Left lung (tissue), 10 donors: ENCODE measurements around the gene CCDC33. TPM values are rescaled to one million over a fixed set of nuclear protein-coding genes. Genes with fewer than 3 reads are reported as not detected.
A peak's percentile ranks its signal among the peaks of the same experiment; 100 is the strongest.

Source experiments
- ATAC-seq: fragments of 200-7000 bp; cut with Tn5 transposase; one replicate; pipeline ENCODE4 v1.9.1; 2020; ENCODE audit warnings: moderate library complexity
- DNase-seq, 4 donors: peaks; one replicate each; pipeline ENCODE4 v3.0.0-alpha.2; 2013 to 2020
- H3K27ac ChIP-seq, 2 donors: fragments of 200-600 bp; sonication (generic) in 1 of 2; one replicate each; pipeline versions ENCODE4 v1.5.0 to v1.8.0; 2020 to 2021
- H3K27me3 ChIP-seq, 2 donors: fragments of 200-600 bp; sonication (generic) in 1 of 2; one replicate each; pipeline versions ENCODE4 v1.5.0 to v1.8.0; 2020 to 2021
- H3K36me3 ChIP-seq, 2 donors: fragments of 200-600 bp; sonication (generic) in 1 of 2; one replicate each; pipeline versions ENCODE4 v1.5.0 to v1.8.0; 2020 to 2021
- H3K4me1 ChIP-seq, 2 donors: fragments of 200-600 bp; one replicate each; pipeline ENCODE4 v1.8.0; 2021
- H3K4me3 ChIP-seq, 2 donors: fragments of 200-600 bp; sonication (generic) in 1 of 2; one replicate each; pipeline versions ENCODE4 v1.5.0 to v1.8.0; 2020 to 2021; ENCODE audit warnings: mild to moderate bottlenecking in 1 of 2
- H3K9me3 ChIP-seq, 2 donors: fragments of 200-600 bp; sonication (generic) in 1 of 2; one replicate each; pipeline versions ENCODE4 v1.5.0 to v1.8.0; 2020 to 2021
- intact Hi-C, 2 donors: fragments of 100-400 bp; cut with DNase I; formaldehyde crosslinking; loops; one replicate each; pipeline versions ENCODE4 v1.11.2 to v1.14.2; 2022
- polyA plus RNA-seq, 6 donors: library from polyadenylated mRNA; unstranded; fragments of 120-200 nt; gene quantifications; one replicate each; pipeline ENCODE4 v1.2.1, GENCODE V29; 2013; ENCODE audit not compliant: insufficient read length in 6 of 6
- total RNA-seq, 2 donors: library from RNA; stranded (reverse); fragmentation: NEBNext Ultra II Directional; extraction: Animal tissue kit (Norgen Biotek cat#: 25700); gene quantifications; one replicate each; pipeline ENCODE4 v1.2.1, GENCODE V29; 2021
- TF ChIP-seq, protein P1 (sequence below), 2 donors: fragments of 200-600 bp; sonication (generic) in 1 of 2; IDR thresholded peaks; one replicate each; pipeline versions ENCODE4 v1.5.0 to v1.8.0; 2021; ENCODE audit warnings: antibody characterized with exemption in 2 of 2
- donor health status: DM: no; HTN: yes; CAD: no.
- donor health status: DM: no; HTN: no; CAD: no.

CCDC33 gene
- total and polyA plus RNA-seq, 8 donors: 1.00 to 3.2 (median 1.9) TPM; not detected in 1

- TF ChIP-seq, protein P1, sequence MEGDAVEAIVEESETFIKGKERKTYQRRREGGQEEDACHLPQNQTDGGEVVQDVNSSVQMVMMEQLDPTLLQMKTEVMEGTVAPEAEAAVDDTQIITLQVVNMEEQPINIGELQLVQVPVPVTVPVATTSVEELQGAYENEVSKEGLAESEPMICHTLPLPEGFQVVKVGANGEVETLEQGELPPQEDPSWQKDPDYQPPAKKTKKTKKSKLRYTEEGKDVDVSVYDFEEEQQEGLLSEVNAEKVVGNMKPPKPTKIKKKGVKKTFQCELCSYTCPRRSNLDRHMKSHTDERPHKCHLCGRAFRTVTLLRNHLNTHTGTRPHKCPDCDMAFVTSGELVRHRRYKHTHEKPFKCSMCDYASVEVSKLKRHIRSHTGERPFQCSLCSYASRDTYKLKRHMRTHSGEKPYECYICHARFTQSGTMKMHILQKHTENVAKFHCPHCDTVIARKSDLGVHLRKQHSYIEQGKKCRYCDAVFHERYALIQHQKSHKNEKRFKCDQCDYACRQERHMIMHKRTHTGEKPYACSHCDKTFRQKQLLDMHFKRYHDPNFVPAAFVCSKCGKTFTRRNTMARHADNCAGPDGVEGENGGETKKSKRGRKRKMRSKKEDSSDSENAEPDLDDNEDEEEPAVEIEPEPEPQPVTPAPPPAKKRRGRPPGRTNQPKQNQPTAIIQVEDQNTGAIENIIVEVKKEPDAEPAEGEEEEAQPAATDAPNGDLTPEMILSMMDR (IDR thresholded peaks at IDR 0.05): peak; percentile 35 to 37
- Histone ChIP-seq H3K9me3 (no peaks in the 10 kb centered on the region), H3K4me3 (no peak overlapping the region), H3K27ac (peak overlapping the region; percentile 13 to 53), H3K36me3 (no peaks in the 10 kb centered on the region), H3K4me1 (peaks cover 4 to 33% of the 10 kb centered on the region in 2 donors), H3K27me3 (peaks cover 0 to 7% of the 10 kb centered on the region in 2 donors)
- DNase-seq (peak in 3 of 4 donors; percentile 73 to 88 (median 81)), ATAC-seq (peak; percentile 68)
- intact Hi-C loops: no loop called here
Observed at GRCh38 chr15:74240002-74240568, 4.0 kb downstream of the CCDC33 start.

GRCh38 chr15:74240897-74241614, 4.9 kb downstream of the CCDC33 start:
- no peak for DNase-seq
- H3K36me3 ChIP-seq: no peaks in the 10 kb centered on the region
- H3K27ac ChIP-seq: peak overlapping the region in 1 of 2 donors; percentile 53
- no peak for ATAC-seq
- no peak overlapping the region for H3K4me3 ChIP-seq
- no peaks in the 10 kb centered on the region for H3K9me3 ChIP-seq
- intact Hi-C loops: no loop called here
- peaks cover 4 to 33% of the 10 kb centered on the region in 2 donors for H3K4me1 ChIP-seq
- TF ChIP-seq, protein P1 (IDR thresholded peaks at IDR 0.05): no peak
- peaks cover 7 to 17% of the 10 kb centered on the region in 2 donors for H3K27me3 ChIP-seq

- TF ChIP-seq, protein P1 (IDR thresholded peaks at IDR 0.05): no peak
- Histone ChIP-seq H3K9me3 (no peaks in the 10 kb centered on the region), H3K4me3 (no peak overlapping the region), H3K27ac (peak overlapping the region in 1 of 2 donors; percentile 25), H3K27me3 (peaks cover 7 to 24% of the 10 kb centered on the region in 2 donors), H3K4me1 (peaks cover 4 to 33% of the 10 kb centered on the region in 2 donors), H3K36me3 (no peaks in the 10 kb centered on the region)
- DNase-seq (peak in 1 of 4 donors; percentile 45), ATAC-seq (peak; percentile 36)
- intact Hi-C loops: no loop called here
Observed at GRCh38 chr15:74242441-74243185, 6.5 kb downstream of the CCDC33 start.

- TF ChIP-seq, protein P1 (IDR thresholded peaks at IDR 0.05): no peak
- no peak for DNase-seq
- intact Hi-C loops: no loop called here
- no peaks in the 10 kb centered on the region for H3K36me3 ChIP-seq
- peaks cover 4 to 33% of the 10 kb centered on the region in 2 donors for H3K4me1 ChIP-seq
- no peak overlapping the region for H3K27ac ChIP-seq
- peaks cover 7 to 24% of the 10 kb centered on the region in 2 donors for H3K27me3 ChIP-seq
- H3K9me3 ChIP-seq: no peaks in the 10 kb centered on the region
- no peak overlapping the region for H3K4me3 ChIP-seq
- ATAC-seq: peak; percentile 12
Observed at GRCh38 chr15:74243431-74243830, 7.3 kb downstream of the CCDC33 start.
